Neutrophil (primary cell): ENCODE measurements around the gene CALML4.

Source experiments
- H3K27ac ChIP-seq: fragments of 200-600 bp; sonication (generic); 2 replicates; pipeline ENCODE4 v1.5.1; 2016; ENCODE audit warnings: mild to moderate bottlenecking, moderate library complexity
- H3K27me3 ChIP-seq: fragments of 200-600 bp; sonication (generic); 2 replicates; pipeline ENCODE4 v1.6.0; 2016; ENCODE audit warnings: mild to moderate bottlenecking
- H3K36me3 ChIP-seq: fragments of 200-600 bp; sonication (generic); 2 replicates; pipeline ENCODE4 v1.5.1; 2017
- H3K4me1 ChIP-seq, 2 experiments: fragments of 200-600 bp in 1 of 2; sonication (generic) in 1 of 2; 1 replicate in 1 of 2; 2 replicates in 1 of 2; pipeline versions ENCODE4 v1.5.1 to v1.6.1; 2013 to 2016; ENCODE audit warnings: low read depth in 1 of 2, low read length in 1 of 2, mild to moderate bottlenecking in 1 of 2, moderate library complexity in 1 of 2; ENCODE audit not compliant: control insufficient read depth in 1 of 2, insufficient read depth in 1 of 2
- H3K4me3 ChIP-seq, 2 experiments: fragments of 200-600 bp in 1 of 2; sonication (generic) in 1 of 2; 1 replicate in 1 of 2; 2 replicates in 1 of 2; pipeline ENCODE4 v1.5.1; 2013 to 2016; ENCODE audit warnings: low read depth in 1 of 2, low read length in 1 of 2, mild to moderate bottlenecking in 1 of 2, moderate library complexity in 1 of 2
- H3K9me3 ChIP-seq: fragments of 200-600 bp; sonication (generic); 2 replicates; pipeline ENCODE4 v1.5.1; 2016
- CTCF ChIP-seq: fragments of 200-600 bp; sonication (generic); IDR thresholded peaks from 2 replicates; pipeline ENCODE4 v1.5.1; 2016; ENCODE audit warnings: antibody characterized with exemption

Gene CALML4

GRCh38 chr15:68220967-68221366 is 15.8 kb upstream of the CALML4 start:
- Histone ChIP-seq H3K9me3 (no peaks in the 10 kb centered on the region), H3K27me3 (no peaks in the 10 kb centered on the region), H3K4me3 (no peak overlapping the region), H3K4me1 (no peaks in the 10 kb centered on the region), H3K36me3 (no peaks in the 10 kb centered on the region), H3K27ac (no peak overlapping the region)
- TF ChIP-seq CTCF: no peak

- no peaks in the 10 kb centered on the region for H3K27me3 ChIP-seq
- H3K4me1 ChIP-seq: no peaks in the 10 kb centered on the region
- H3K36me3 ChIP-seq: no peaks in the 10 kb centered on the region
- H3K27ac ChIP-seq: no peak overlapping the region
- no peak overlapping the region for H3K4me3 ChIP-seq
- no peaks in the 10 kb centered on the region for H3K9me3 ChIP-seq
- TF ChIP-seq CTCF: no peak
Measured at GRCh38 chr15:68220489-68220888, 15.4 kb upstream of the CALML4 start.

DNA sequence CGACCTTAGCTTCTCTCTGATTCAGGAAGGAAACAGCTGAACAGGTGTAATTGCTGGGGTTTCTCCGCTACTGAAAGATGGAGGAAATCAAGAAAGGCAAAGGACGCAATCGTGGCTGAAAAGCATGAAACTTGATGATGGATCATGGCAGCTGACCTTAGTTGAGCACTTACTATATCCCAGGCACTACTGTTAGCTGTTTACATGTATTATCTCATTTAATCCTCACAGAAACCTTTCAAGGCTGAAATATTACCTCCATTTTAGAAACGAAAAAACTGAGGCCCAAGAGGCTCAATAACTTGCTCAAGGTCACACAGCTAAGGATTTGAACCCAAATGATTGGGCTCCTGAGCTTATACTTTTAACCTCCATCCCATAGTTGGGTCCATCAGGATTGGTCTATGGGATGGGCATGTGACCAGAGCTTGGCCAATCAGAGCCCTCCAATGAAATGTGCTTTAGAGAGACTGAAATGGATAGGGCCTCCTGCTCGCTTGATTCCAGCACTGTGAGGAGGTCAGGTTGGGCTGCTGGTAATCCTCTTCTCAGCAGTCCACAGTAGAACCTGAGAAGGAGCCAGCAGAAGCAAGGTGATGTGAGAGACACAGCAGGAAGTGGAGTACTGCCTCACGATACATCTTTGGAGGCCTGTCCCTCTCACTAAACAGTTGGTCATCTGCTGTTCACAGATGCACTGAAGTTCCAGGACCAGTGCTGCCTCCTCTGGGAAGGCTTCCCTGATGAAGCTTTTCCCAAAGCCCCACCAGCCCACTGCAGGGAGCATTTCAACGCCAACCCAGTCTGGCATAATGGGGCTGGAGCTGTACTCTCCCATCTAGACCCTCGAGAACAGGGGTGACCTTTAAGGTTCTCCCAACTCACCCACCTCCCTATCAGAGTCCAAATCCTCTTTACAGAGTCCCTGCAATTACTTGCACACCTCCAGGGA is 14.0 kb upstream of the CALML4 start:
- Histone ChIP-seq H3K27ac (peak overlapping the region; percentile 20), H3K27me3 (no peaks in the 10 kb centered on the region), H3K36me3 (no peaks in the 10 kb centered on the region), H3K4me1 (peaks cover 8 to 9% of the 10 kb centered on the region in 2 experiments), H3K4me3 (no peak overlapping the region), H3K9me3 (no peaks in the 10 kb centered on the region)
- TF ChIP-seq CTCF: no peak

DNA sequence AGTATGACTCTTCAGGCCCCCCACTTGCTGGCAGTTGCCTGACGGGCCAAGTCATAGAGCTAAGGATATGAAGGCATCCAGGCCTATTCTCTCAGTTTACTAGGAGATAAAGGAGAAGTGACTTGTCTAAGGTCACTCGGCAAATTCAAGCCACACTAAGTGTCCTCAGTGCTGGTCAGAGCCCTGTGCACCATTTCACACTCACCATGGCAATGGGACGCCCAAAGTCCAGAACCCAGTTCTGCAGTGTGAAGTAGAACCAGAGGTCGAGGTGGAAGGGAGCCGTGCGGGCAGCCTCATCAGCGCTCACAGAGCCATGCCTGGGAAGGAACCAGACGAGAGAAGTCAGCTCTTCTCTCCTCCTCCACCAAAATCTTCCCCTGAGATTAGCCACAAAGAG is 13.2 kb upstream of the CALML4 start:
- Histone ChIP-seq H3K9me3 (no peaks in the 10 kb centered on the region), H3K36me3 (no peaks in the 10 kb centered on the region), H3K27me3 (no peaks in the 10 kb centered on the region), H3K4me3 (no peak overlapping the region), H3K27ac (peak overlapping the region; percentile 20), H3K4me1 (peaks cover 8 to 9% of the 10 kb centered on the region in 2 experiments)
- TF ChIP-seq CTCF: no peak

GRCh38 chr15:68217341-68217740 is 12.2 kb upstream of the CALML4 start:
- Histone ChIP-seq H3K27me3 (no peaks in the 10 kb centered on the region), H3K4me3 (no peak overlapping the region), H3K27ac (no peak overlapping the region), H3K9me3 (no peaks in the 10 kb centered on the region), H3K4me1 (peaks cover 8 to 9% of the 10 kb centered on the region in 2 experiments), H3K36me3 (no peaks in the 10 kb centered on the region)
- TF ChIP-seq CTCF: no peak
